ENCODE data around the gene FAM13A.
"Not testable (repeated sequence)": the region's sequence is repeated elsewhere in the genome, so short reads cannot be mapped to it uniquely, and the experiment has no call there.

Gene FAM13A

GRCh38 chr4:88998001-88998400, 59.0 kb downstream of the FAM13A start:
- DNase-seq: no peak

- DNase-seq: no peak
Observed at GRCh38 chr4:88995874-88996273, 61.1 kb downstream of the FAM13A start.

- not testable (repeated sequence) for DNase-seq
Observed at GRCh38 chr4:88995257-88995656, 61.7 kb downstream of the FAM13A start.

- DNase-seq: no peak
Observed at GRCh38 chr4:88993246-88993645, 63.7 kb downstream of the FAM13A start.

- DNase-seq: no peak
Observed at GRCh38 chr4:88991746-88992145, 65.2 kb downstream of the FAM13A start.

- DNase-seq: no peak
Observed at GRCh38 chr4:88989990-88990389, 67.0 kb downstream of the FAM13A start.

GRCh38 chr4:88985088-88985773, 71.8 kb downstream of the FAM13A start:
- no peak for DNase-seq

- no peak for DNase-seq
Observed at GRCh38 chr4:88982757-88983156, 74.2 kb downstream of the FAM13A start.

GRCh38 chr4:88981993-88982392, 75.0 kb downstream of the FAM13A start:
- DNase-seq: no peak

GRCh38 chr4:88981556-88981955, 75.4 kb downstream of the FAM13A start:
- no peak for DNase-seq

GRCh38 chr4:88979276-88979675, 77.7 kb downstream of the FAM13A start:
- no peak for DNase-seq

GRCh38 chr4:88976775-88977035, 80.3 kb downstream of the FAM13A start:
- no peak for DNase-seq

GRCh38 chr4:88975958-88976774, 80.8 kb downstream of the FAM13A start:
- no peak for DNase-seq

GRCh38 chr4:88971536-88971935, 85.4 kb downstream of the FAM13A start:
- no peak for DNase-seq

- DNase-seq: no peak
Observed at GRCh38 chr4:88969746-88970145, 87.2 kb downstream of the FAM13A start.

- DNase-seq: no peak
Observed at GRCh38 chr4:88969271-88969670, 87.7 kb downstream of the FAM13A start.

GRCh38 chr4:88967883-88968331, 89.1 kb downstream of the FAM13A start:
- DNase-seq: no peak

GRCh38 chr4:88965053-88965452, 91.9 kb downstream of the FAM13A start:
- DNase-seq: no peak

GRCh38 chr4:88964450-88964849, 92.5 kb downstream of the FAM13A start:
- no peak for DNase-seq

- no peak for DNase-seq
Observed at GRCh38 chr4:88963817-88964216, 93.2 kb downstream of the FAM13A start.

- DNase-seq: no peak
Observed at GRCh38 chr4:88962396-88962795, 94.6 kb downstream of the FAM13A start.

- no peak for DNase-seq
Observed at GRCh38 chr4:88960576-88960975, 96.4 kb downstream of the FAM13A start.

- no peak for DNase-seq
Observed at GRCh38 chr4:88958080-88958479, 98.9 kb downstream of the FAM13A start.

GRCh38 chr4:88957570-88957969, 99.4 kb downstream of the FAM13A start:
- no peak for DNase-seq

Measured in activated CD4-positive, alpha-beta T cell treated with anti-CD3 and anti-CD28 coated beads, Interleukin-2, amount 50 U/mL, for 1 hour (primary cell).